Right lobe of liver (tissue), 6 donors: Measurements from ENCODE around the gene PCYOX1L. TPM values are rescaled to one million over a fixed set of nuclear protein-coding genes. Genes with fewer than 3 reads are reported as not detected.
"Not testable (repeated sequence)": the region's sequence is repeated elsewhere in the genome, so short reads cannot be mapped to it uniquely, and the experiment has no call there.

ENCODE experiments used
- ATAC-seq, 4 donors: fragments of 200-7000 bp; cut with Tn5 transposase; one replicate each; pipeline ENCODE4 v1.9.1; 2020; ENCODE audit warnings: mild to moderate bottlenecking in 4 of 4, moderate library complexity in 4 of 4
- DNase-seq, 3 donors: peaks; one replicate each; pipeline ENCODE4 v3.0.0-alpha.2; 2020
- H3K27ac ChIP-seq, 3 donors: fragments of 200-600 bp; one replicate each; pipeline ENCODE4 v1.8.0; 2022
- H3K27me3 ChIP-seq, 2 donors: fragments of 200-600 bp; one replicate each; pipeline ENCODE4 v1.8.0; 2022
- H3K36me3 ChIP-seq, 4 donors: fragments of 200-600 bp; sonication (generic) in 1 of 4; one replicate each; pipeline versions ENCODE4 v1.5.1 to v1.8.0; 2017 to 2022; ENCODE audit warnings: control low read depth in 1 of 4
- H3K4me1 ChIP-seq, 4 donors: fragments of 200-600 bp; sonication (generic) in 1 of 4; one replicate each; pipeline versions ENCODE4 v1.5.1 to v1.8.0; 2017 to 2022; ENCODE audit warnings: control low read depth in 1 of 4
- H3K4me3 ChIP-seq, 3 donors: fragments of 200-600 bp; one replicate each; pipeline ENCODE4 v1.8.0; 2022
- H3K9me3 ChIP-seq, 4 donors: fragments of 200-600 bp; sonication (generic) in 1 of 4; one replicate each; pipeline versions ENCODE4 v1.5.1 to v1.8.0; 2017 to 2022; ENCODE audit warnings: control low read depth in 1 of 4
- CTCF ChIP-seq, 4 donors: fragments of 200-600 bp in 3 of 4; fragments of 450-650 bp in 1 of 4; IDR thresholded peaks; one replicate each; pipeline versions ENCODE4 v1.5.1 to v1.8.0; 2016 to 2022; ENCODE audit warnings: antibody characterized with exemption in 4 of 4, mild to moderate bottlenecking in 2 of 4
- POLR2A ChIP-seq: fragments of 450-650 bp; IDR thresholded peaks from one replicate; pipeline ENCODE4 v1.6.1; 2017; ENCODE audit warnings: antibody characterized with exemption, mild to moderate bottlenecking
- WGBS: methylation state at CpG from one replicate; pipeline ENCODE4 v1.1.6; 2018; ENCODE audit warnings: low coverage, low lambda C conversion rate; ENCODE audit not compliant: insufficient coverage; ENCODE audit errors: missing lambda C conversion rate; 5-methylcytosine and 5-hydroxymethylcytosine counted together
- intact Hi-C, 2 donors: fragments of 100-400 bp; cut with DNase I; formaldehyde crosslinking; loops; one replicate each; pipeline versions ENCODE4 v1.11.2 to v1.14.1; 2022
- total RNA-seq, 6 experiments: library from RNA; depleted of rRNA in 2 of 6; stranded (reverse); fragments of >200 nt in 2 of 6; fragmentation: NEBNext Ultra II Directional in 3 of 6; extraction: Animal tissue kit (Norgen Biotek cat#: 25700) in 3 of 6; gene quantifications; one replicate each; pipeline versions ENCODE4 v1.1.0 to v1.2.4, GENCODE V29; 2016 to 2023
- donor health status: DM: no; HTN: yes; CAD: no.
- donor health status: DM: no; HTN: no; CAD: no.
- donor health status: DM: no; HTN: no; CAD: no.
- donor health status: DM: no; HTN: yes; CAD: no.
- donor health status: DM: no; HTN: yes; CAD: no.

Gene PCYOX1L
- total RNA-seq, 6 experiments from 2014 or later = 0.29 to 1.2 (median 0.62) TPM

GRCh38 chr5:149388498-149389190 is 30.8 kb downstream of the PCYOX1L start:
- intact Hi-C loops = no loop called here

DNA sequence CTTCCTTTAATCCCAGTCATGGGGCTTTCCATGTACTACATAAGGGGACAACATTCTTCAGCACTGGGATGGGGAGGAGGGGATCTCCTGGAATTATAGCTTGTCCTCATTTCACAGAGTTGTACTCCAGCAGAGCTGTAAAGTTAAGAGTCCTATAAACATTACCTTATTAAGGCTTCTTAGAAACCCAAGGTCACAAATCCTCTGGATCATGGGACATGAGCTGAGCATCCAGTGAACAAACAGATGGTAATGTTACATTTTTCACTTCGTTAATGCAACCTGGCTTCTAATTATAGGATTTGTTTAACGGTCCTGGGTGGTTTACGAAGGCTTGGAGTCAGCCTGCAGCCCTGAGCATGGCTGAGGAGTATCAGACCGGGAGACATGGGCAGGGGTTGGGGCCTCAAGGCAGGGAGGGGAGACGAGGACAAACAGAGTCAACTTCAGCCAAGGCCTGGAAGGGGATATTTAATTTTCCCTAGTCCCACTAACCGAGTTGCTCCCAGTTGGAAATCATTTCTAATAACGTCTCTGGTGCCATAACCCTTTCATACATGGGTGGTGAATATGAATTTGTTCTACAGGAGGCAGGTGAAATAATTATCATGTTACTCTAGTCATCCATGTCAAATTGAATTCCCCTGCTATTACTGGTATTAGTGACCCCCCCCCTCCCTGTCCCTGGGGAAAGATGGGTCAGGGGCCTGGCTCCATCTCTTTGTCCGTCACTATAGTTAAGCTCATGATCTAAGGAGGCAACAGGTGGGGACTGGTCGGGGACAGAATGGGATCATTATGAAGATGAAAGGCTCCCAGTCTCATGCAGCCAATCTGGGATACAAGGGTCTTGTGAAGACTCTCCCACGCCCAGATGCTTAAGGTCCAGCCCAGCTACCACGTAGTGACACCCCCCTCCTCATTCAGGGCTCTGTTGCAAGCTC is 32.0 kb downstream of the PCYOX1L start:
- Histone ChIP-seq H3K36me3 (no peaks in the 10 kb centered on the region), H3K9me3 (no peaks in the 10 kb centered on the region), H3K27ac (no peak overlapping the region), H3K4me3 (no peak overlapping the region), H3K27me3 (no peaks in the 10 kb centered on the region), H3K4me1 (no peaks in the 10 kb centered on the region)
- 49% methylated on average over 5 of the region's 11 CpGs for WGBS
- TF ChIP-seq CTCF (IDR thresholded peaks at IDR 0.05) (no peak), POLR2A (no peak)
- ATAC-seq = no peak
- no peak for DNase-seq
- intact Hi-C loops = no loop called here

More at GRCh38 chr5:149388498-149389190, 30.8 kb downstream of the PCYOX1L start:
- ATAC-seq = peak in 1 of 4 donors; percentile 29
- Histone ChIP-seq H3K4me1 (no peaks in the 10 kb centered on the region), H3K36me3 (no peaks in the 10 kb centered on the region), H3K27ac (no peak overlapping the region), H3K9me3 (no peaks in the 10 kb centered on the region), H3K27me3 (no peaks in the 10 kb centered on the region), H3K4me3 (no peak overlapping the region)
- DNase-seq = no peak
- TF ChIP-seq POLR2A = no peak
- no peak for TF ChIP-seq CTCF (IDR thresholded peaks at IDR 0.05)
- 57% methylated on average over 7 of the region's 7 CpGs for WGBS

DNA sequence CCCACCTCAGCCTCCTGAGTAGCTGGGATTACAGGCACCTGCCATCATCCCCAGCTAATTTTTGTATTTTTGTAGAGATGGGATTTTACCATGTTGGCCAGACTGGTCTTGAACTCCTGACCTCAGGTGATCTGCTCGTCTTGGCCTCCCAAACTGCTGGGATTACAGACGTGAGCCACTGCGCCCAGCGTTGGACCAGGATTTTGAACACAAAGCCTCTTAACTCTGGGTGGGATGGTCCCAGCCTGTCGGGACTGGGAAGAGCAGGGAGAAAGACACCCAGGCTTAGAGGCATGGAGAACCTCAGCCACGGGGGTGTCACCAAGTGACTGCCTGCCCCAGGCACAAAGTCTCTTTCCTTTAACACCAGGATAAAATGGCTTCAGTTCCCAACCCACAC is 33.2 kb downstream of the PCYOX1L start:
- H3K36me3 ChIP-seq, ATAC-seq, DNase-seq, H3K4me1 ChIP-seq, intact Hi-C loops, H3K27me3 ChIP-seq, H3K4me3 ChIP-seq, H3K27ac ChIP-seq, H3K9me3 ChIP-seq: not testable (repeated sequence)
- 79% methylated on average over 6 of the region's 6 CpGs for WGBS

- DNase-seq = no peak
- 70% methylated on average over 2 of the region's 6 CpGs for WGBS
Observed at GRCh38 chr5:149391524-149391923, 33.7 kb downstream of the PCYOX1L start.

More at GRCh38 chr5:149391524-149391923, 33.7 kb downstream of the PCYOX1L start:
- Histone ChIP-seq H3K4me1 (no peaks in the 10 kb centered on the region), H3K9me3 (no peaks in the 10 kb centered on the region), H3K36me3 (no peaks in the 10 kb centered on the region), H3K4me3 (no peak overlapping the region), H3K27me3 (no peaks in the 10 kb centered on the region), H3K27ac (no peak overlapping the region)
- intact Hi-C loops = no loop called here
- TF ChIP-seq POLR2A = no peak
- TF ChIP-seq CTCF (IDR thresholded peaks at IDR 0.05) = no peak
- ATAC-seq = no peak
